UCSD-AML1 (cell line): ENCODE measurements around the gene DRAXIN.

ENCODE experiments used
- DNase-seq: peaks from one replicate; lab custom pipeline; 2025; ENCODE audit not compliant: unreplicated experiment; lab: John Stamatoyannopoulos, UW

DRAXIN gene

GRCh38 chr1:11735854-11736745, 44.6 kb downstream of the DRAXIN start, which contains the start of gene AGTRAP:
AGTRAP (plus strand) TSS chr1:11736136; CDS start chr1:11736209, 73 bp downstream.
- DNase-seq: peak; percentile 87

GRCh38 chr1:11736746-11737639, 45.5 kb downstream of the DRAXIN start:
- DNase-seq: peak; percentile 68

- DNase-seq: no peak
These were observed 46.6 kb downstream of the DRAXIN start for GRCh38 chr1:11738096-11738495.

GRCh38 chr1:11738783-11739182, 47.3 kb downstream of the DRAXIN start:
- peak; percentile 38 for DNase-seq

- peak; percentile 51 for DNase-seq
These were observed 49.0 kb downstream of the DRAXIN start for GRCh38 chr1:11740258-11741192.

- DNase-seq: no peak
These were observed 50.0 kb downstream of the DRAXIN start for GRCh38 chr1:11741482-11741881.

GRCh38 chr1:11741919-11742558, 50.5 kb downstream of the DRAXIN start:
- DNase-seq: no peak

- DNase-seq: no peak
These were observed 52.8 kb downstream of the DRAXIN start for GRCh38 chr1:11744287-11744686.

- no peak for DNase-seq
These were observed 54.6 kb downstream of the DRAXIN start for GRCh38 chr1:11746092-11746491.

- no peak for DNase-seq
These were observed 55.4 kb downstream of the DRAXIN start for GRCh38 chr1:11746795-11747487.

GRCh38 chr1:11748294-11749202, 57.0 kb downstream of the DRAXIN start:
- DNase-seq: no peak

- peak; percentile 68 for DNase-seq
These were observed 57.7 kb downstream of the DRAXIN start for GRCh38 chr1:11749203-11749689.

- no peak for DNase-seq
These were observed 58.5 kb downstream of the DRAXIN start for GRCh38 chr1:11749996-11750395.

- no peak for DNase-seq
These were observed 59.6 kb downstream of the DRAXIN start for GRCh38 chr1:11751087-11751486.

- DNase-seq: no peak
These were observed 61.0 kb downstream of the DRAXIN start for GRCh38 chr1:11752359-11753088.

- DNase-seq: no peak
These were observed 62.2 kb downstream of the DRAXIN start for GRCh38 chr1:11753555-11754208.

- DNase-seq: no peak
These were observed 65.5 kb downstream of the DRAXIN start for GRCh38 chr1:11757047-11757446.
